Germinal center (tissue), 1 donor: Measurements from ENCODE around the gene SUSD4.
"Not testable (repeated sequence)": the region's sequence is repeated elsewhere in the genome, so short reads cannot be mapped to it uniquely, and the experiment has no call there.

ENCODE experiments used
- DNase-seq: peaks from one replicate; pipeline ENCODE4 v3.0.0; 2012; ENCODE audit warnings: mixed read lengths, low spot score

The SUSD4 gene

DNA sequence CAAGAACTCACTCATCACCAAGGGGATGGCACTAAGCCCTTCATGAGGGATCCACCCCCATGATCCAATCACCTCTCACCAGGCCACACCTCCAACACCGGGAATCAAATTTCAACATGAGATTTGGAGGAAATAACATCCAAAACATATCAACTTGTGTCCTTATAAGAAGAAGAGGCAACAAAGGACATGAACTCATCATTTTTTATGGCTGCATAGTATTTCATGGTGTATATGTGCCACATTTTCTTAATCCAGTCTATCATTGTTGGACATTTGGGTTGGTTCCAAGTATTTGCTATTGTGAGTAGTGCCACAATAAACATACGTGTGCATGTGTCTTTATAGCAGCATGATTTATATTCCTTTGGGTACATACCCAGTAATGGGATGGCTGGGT is 112.6 kb downstream of the SUSD4 start:
- DNase-seq = not testable (repeated sequence)

DNA sequence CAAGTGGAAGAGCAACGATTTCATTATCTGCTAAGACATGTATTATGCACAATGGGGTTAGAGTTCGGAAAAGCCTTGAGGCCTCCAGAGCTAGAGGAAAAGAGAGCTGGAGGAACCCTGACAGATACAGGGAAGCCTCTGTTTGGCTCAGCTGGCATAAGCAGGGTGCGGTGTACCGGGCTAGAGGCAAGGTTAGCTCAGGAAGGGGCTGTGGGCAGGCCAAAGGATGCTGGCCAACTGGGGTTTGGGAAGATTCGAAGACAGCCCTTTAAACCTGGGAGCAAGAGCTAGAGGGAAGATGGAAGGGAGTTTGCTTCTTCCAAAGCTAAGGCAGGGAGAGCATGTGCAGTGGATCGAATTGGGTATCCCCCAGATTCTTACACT is 113.4 kb downstream of the SUSD4 start:
- DNase-seq = no peak

DNA sequence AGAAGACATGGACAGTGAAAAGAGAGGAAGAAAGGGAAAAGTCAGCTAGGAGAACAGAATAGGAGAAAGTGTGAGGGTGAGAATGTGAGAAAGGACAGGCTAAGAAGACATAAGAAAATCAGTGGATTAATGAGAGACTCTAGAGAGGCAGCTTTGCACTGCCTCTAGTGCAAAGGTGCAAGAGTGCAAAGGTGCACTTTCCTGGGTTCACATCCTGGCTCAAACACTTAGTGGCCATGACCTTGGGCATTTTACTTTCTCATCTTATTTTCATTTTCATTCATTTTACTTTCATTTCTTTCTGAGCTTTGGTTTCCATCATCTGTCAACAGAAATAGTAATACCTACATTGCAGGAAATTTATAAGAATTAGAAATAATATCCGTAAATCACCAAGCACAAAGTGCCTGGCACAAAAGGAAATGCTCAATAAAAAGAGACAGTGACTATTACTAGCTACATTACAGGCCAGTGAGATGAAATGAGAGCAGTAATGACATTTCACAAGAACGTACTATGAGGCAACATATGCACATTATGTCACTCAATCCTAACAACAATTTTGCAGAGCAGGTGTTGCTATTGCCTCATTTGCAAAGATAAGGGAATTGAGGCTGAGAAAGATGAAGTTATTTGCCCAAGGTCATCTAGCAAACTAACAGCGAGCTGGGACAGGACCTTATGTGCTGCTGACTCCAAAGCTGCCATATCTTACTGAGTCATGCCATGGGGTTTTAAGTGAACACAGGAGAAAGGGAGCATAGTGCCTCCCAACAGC is 113.9 kb downstream of the SUSD4 start:
- no peak for DNase-seq

DNA sequence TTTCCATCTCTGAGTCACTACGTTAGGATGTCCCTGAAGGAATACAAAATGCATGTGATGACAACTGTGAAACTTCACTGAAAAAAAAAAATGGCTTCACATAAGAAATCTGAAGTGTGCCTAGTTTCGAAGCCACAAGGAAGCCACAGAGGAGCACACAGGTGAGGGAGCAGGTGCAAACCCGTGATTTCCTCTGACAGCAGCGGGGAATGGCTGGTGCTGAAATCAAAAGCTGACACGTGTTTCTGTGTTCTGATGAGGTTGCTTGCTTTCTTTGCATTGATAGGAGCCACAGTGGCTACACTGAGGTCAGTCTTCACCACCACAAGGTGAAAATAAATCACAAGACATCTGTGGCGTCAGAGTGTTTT is 115.2 kb downstream of the SUSD4 start:
- no peak for DNase-seq

DNA sequence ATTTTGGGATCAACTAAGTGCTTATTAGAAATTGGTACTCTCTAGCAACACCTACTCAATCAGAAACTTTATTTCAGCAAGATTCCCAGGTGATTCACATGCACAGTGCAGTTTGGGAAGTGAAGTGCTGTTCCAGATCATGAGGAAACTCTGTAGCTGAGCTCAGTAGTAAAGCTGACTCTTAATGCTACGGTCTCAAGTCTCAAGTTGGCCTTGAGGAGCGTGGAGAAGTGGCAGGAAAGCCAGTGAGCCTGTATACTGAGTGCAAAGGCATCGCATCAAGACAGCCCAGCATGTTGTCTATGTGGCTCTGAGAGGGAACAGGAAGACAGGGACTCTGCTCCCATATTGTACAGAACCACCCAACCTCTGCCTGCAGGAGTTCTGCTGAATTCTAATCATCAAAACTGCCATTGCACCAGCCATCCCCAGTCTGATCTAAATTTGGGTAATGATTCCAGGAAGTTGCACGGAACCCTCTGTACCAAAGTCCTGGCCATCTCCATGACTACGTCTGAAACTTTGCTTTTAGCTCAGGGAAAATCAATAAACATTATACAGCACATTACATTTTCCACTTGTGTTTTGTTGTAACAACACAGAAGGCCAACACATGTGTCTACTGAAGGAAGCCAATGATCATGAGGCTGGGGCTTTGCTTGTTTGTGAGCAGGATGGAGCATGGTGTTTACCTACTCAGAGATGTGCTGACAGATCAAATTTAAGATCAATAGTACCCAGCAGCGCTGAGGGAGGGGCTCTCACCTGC is 115.8 kb downstream of the SUSD4 start:
- no peak for DNase-seq

DNA sequence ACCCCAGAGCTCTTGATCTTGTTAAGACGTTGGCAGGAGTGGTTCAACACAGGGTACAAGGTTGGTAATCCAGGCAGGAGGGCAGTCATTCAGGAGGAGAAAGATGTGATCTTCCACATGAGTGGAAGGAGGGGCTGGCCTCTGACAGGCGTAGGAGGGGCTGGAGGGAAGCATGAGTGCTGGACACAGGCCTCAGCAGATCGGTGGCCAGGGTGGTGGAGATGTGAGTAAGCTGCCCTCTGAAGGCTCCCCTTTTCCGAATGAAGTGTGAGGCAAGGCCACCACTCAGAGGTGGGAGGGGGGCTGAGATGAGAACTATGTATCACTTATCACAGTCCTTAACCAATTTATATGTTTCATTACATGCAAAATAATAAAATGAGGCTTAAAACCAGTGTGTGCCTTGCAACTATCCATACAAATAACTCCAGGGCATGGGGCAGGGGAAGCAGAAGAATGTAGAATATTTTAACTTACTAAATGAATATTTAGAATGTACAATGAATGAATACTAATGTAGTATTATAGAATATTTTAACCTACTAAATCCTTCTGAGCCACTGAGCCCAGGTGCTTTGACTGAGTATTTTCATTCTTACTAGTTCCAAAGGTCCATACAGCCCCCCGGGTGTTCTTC is 117.4 kb downstream of the SUSD4 start:
- DNase-seq = no peak

DNA sequence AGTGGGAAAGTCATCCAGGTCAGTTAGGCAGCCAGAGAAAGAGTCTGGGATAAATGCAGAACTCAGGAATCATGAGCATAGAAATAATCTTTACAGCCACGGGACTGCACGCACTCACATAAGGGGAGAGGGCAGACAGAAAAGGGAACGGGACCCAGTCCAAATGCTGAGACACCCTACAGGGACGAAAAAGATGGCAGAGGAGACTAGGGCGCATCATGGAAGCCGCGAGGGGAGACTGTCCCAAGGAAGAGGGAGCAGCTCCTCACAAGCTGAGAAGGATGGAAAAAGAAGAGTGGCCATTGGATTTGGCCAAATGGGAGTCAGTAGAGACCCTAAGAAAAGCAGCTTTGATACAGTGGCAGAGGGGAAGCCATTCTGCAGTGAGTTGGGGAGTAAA is 118.0 kb downstream of the SUSD4 start:
- DNase-seq = no peak

DNA sequence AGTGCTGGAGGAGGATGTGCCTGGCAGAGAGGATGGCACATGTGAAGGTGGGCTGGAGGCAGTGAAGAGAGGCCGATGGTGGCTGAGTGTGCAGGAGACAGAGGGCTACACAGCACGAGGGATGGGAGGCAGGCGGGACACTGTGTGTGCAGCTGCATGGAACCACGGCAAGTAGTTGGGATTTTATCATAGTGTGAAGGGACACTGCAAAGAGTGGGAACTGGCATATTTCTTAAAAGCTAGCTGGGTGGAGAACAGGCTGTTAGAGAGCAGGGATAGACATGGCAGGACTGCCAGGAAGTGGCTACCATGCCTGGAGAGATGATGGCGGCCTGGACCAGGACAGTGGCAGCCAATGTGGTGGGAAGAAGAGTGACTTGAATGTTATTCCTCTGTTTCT is 118.6 kb downstream of the SUSD4 start:
- no peak for DNase-seq

DNA sequence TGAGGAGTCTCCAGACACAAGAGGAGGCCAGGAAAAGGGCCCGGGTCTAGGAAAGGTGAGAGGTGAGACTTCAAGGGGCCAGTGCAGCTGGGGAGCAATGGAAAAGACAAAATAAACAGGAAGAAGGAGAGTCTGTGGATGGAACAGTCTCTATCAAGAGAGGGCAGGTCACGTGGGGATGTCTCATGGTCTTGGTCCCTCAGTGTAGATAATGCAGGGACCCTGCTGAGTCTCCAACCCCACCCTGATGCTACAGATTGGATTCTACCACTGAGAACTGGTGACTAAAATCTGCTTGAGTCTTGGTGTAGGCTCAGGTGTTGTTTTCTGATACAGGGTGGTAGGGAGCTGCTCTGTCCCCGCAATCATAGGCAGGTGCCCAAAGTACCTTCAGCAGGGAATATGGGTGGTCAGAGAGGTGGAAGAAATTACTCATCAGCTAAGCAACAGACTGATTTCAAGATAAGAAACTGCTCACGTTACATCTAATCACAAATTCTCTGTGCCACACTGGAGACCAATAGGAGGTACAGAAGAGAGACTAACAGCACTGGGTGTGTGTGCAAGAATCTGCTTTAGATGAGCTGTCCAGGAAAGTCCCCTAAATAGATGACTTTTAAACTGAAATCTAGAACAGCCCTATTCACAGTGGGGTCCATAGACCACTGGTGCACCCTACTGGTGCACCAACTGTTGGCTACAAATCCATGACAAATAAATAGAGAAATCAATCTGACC is 119.4 kb downstream of the SUSD4 start:
- no peak for DNase-seq

DNA sequence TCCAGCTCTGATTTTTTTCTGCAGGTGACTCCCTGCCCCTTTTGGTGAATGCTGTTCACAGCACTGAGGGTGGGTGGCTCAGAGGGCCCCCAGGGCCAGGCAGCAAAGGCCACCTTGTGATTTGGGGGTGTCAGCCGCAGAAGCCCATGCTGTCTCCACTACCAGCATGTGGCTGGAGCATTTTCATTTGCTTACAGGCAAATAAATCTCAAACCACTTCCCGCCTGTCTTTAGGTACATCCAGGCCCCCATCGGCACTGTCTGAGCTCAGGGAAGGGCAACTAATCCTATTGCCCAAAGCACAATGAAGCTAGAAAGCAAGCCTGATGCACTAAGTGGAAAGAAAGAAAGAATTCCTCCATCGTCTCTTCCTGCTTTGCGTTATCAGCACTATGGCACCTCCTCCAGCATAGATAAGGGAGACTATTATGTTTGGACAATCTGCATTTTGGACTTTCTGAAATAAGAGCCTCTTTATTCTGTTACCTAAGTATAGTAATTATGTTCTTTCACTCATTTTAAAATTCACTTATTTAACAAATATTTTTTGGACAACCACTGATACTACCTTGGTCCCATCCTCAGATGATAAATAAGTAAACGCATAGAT is 120.4 kb downstream of the SUSD4 start:
- no peak for DNase-seq

DNA sequence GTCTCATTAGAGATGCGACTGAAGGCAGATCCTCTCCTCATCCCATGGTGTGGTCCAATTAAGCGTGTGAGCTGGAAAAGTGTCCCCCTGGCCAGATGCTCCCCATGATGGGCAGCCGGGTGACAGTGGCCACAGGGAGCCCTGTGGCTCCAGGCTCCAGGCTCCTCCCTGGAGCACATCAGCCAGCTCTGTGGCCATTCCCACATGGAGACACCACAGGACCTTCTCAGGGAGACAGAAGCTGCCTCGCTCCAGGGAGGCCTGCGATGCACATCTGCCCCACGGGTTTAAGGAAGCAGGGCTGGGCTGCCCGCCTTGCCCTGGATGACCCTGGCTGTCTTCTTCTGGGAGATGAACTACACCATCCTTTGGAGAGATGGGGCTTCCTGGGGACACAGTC is 121.0 kb downstream of the SUSD4 start:
- DNase-seq = no peak

DNA sequence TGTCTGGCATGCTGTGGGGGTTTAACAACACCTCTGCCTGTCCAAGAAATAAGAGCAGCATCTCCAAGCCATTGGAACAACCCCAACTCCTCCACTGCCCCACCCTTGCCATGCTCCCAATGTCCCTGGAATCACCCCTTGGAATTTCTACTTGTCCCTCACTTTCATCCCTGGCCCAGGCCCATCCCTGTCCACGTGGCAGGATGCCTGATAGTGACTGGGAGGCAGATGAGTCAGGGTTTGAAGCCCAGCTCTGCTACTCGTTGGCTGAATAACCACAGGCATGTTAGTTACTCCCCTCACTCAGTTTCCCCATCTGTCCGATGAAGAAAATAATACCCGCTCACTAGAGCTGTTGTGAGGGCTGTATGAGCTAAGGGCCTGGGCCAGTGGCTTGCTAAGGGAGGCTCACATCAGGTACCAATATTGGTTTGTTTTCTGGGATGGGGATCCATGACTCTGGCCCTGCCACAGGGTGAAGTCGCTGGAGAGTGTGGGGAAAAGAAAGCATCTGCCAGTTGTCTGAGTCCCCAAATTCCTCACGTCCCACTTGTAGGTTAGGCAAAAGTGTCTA is 121.5 kb downstream of the SUSD4 start:
- DNase-seq = no peak

DNA sequence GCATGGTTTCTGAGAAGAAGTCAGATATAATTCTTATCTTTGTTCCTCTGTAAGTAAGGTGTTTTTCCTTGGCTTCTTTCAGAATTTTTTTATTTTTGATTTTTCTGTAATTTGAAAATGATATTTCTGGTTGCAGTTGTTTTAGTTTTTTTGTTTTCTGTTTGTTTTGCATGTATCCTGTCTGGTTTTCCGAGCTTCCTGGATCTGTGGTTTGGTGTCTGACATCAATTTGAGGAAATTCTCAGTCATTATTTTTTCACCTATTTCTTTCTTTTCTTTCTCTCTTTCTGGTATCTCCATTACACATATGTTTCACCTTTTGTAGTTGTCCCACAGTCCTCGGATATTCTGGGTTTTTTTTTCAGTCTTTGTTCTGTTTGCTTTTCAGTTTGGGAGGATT is 123.9 kb downstream of the SUSD4 start:
- no peak for DNase-seq

DNA sequence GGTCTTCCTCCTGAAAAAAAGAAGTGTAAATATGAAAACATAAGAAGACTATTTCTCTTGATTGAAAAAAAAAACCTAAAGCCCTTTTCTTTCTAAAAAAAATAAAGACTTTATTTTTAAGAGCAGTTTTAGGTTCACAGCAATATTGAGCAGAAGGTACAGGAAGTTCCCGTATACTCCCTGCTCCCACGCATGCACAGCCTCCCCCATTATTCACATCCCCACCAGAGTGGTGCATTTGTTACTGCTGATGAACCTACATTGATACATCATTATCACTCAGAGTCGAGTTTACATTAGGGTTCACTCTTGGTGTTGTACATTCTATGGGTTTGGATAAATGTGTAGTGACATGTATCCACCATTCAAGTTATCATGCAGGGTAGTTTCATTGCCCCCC is 128.9 kb downstream of the SUSD4 start:
- no peak for DNase-seq

DNA sequence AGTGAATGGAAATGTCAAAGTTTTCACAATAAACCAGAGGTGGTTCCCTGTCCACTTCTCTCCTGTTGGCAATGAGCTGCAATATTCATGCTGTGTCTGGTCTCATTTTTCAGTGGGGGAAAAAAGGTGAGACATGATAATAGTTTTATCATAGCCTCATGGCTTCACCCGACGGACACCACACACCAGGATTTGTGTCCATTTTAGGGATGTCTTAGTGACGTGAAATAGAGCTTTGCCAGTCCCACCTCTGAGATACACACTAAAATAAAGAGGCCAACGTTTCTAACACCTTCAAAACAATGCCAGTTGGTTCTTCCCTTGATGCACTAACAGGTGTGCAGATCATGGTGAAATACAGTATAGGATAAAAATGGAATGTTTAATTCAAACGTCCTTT is 129.4 kb downstream of the SUSD4 start:
- DNase-seq = no peak

DNA sequence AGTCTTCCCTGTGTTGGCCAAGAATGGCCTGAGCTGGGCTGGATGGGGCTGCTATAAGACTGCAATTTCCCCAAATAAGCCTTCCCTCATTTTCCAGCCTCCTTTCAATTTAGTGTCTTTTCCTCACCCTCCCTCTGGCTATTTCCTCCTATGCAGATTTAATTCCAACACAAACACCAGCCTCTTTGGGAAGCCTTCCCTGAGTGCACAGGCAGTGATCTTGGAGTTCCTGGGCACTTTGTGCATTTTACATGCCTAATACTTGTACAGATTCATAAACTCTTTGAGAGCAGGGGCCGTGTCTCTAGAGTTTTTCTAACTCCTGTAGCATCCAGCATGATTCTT is 129.8 kb downstream of the SUSD4 start:
- no peak for DNase-seq

DNA sequence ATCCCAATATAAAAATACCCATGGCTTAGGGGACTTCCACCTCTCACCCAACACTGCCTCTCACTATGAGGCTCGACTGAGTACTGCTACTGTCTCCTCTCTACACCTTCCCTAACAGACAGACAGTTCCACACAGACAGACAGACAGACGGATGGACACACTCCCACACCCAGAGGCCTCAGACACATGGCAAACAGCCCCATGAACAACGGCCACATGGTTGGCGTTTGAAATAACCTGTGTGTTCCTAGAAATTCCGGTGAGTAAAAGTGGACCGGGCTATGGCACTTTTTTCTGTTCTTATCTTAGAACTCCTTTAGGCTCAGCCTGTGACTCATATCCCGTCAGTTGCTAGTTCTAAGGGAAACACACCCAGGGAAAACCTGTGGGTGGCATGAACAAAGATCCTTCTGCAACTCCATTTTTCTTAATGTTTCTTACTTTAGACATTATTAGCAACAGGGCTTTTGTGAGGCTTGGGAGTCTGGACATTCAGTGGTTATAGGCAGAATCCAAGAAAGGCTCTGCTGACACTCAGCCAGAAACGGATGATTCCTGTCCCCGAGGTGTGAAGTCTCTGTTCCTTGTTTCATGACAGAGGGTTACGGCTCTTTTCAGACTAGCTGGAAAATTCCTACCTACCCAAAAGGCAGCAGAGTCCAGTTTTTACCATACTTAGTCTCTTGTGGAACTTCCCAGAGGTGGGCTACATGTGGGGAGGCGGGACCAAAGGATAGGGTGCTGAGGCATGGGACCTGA is 130.4 kb downstream of the SUSD4 start:
- no peak for DNase-seq

DNA sequence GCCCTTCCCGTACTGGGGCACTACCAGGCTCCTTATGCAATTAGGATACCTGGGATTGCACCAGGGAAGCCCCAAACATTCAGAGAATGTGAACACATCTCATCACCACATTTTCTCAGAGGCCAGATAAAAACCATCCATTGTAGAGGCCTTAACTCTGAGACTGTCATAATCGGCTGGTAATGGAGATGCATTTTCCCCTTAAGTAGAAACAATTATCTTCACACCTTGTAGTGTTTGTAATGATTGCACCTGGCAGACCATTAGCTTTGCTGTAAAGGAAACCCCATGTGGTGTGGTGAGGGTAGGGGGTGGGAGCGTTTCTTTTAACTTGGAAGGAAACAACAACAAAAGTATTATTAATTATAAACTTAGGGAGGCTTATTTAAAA is 131.0 kb downstream of the SUSD4 start:
- no peak for DNase-seq

DNA sequence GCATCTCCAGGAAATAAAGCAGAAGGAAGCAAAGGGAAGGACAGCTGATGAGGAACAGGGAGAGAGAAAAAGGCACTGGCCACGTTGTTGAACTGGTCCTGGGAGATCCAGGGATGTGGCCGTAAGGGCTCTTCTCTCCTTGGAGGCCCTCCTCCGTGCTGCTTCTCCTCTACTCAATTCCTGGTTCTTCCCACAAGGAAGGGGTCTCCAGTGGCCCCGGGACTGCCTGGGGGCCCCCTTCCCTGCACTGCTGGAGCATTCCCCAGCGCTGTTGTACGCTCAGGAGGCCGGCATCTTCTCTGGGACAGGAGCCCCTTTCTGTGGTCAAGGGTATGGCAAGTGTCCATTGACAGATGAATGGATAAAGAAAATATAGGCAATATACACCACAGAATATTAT is 132.4 kb downstream of the SUSD4 start:
- DNase-seq = no peak

DNA sequence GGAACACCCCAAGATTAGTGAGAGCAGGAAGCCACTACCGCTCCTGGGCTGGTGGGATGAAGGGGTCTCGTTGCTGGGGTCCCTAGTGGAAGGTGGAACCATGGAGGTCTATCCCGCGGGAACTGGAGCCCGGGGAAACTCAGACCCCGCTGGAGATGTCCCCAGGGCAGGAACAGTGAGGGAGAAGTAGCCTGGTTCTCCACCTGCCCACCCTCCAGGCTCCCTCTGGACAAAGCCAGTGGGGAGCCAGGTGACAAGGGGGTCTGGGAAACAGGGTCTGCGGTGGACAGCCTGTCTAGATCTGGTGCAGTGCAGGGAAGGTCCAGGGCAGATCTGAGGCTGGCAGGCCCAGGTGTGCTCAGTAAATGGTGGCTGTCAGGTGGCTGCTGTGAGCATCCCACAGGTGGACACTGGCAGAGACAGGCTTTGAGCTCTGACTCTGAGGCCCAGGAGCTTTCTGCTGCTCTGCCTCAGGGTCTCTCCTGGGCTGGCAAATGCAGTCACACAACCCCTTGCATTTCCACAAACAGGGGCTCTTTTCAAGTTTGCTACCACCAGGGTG is 132.9 kb downstream of the SUSD4 start:
- DNase-seq = no peak
